ENCODE results near the gene ATG4C. TPM values are rescaled to one million over a fixed set of nuclear protein-coding genes. Genes with fewer than 3 reads are reported as not detected.

The ATG4C gene
- total and polyA plus RNA-seq, 2 of the 4 experiments (the other 2 are of a cell fraction), result 4.7 to 7.2 TPM

- Histone ChIP-seq H3K18ac (ENCODE audit: low read depth, low read length) (peak overlapping the region; percentile 78; the same call in 1 of the 2 replicates), H2AK5ac (ENCODE audit: low read depth, low read length) (no peak overlapping the region; the same call in 1 of the 2 replicates), H4K8ac (ENCODE audit: low read depth in 2 of 2, low read length in 2 of 2) (peak overlapping the region in 1 of 2 experiments; percentile 48; a peak in 1 of 4 replicates), H3K79me1 (ENCODE audit: low read depth in 1 of 2, low read length in 2 of 2) (peaks cover 3 to 4% of the 10 kb centered on the region in 2 experiments; a peak in 1 of 4 replicates), H3K4me2 (ENCODE audit: low read depth, low read length) (peak overlapping the region; percentile 84), H3K9ac (ENCODE audit: low read depth, low read length) (peak overlapping the region; percentile 52; the same call in 1 of the 2 replicates), H4K20me1 (ENCODE audit: insufficient read depth, low read length) (no peaks in the 10 kb centered on the region), H2BK15ac (ENCODE audit: low read depth, low read length) (no peak overlapping the region), H3K4ac (ENCODE audit: low read depth, low read length) (peak overlapping the region; percentile 24; the same call in 1 of the 2 replicates), H4K91ac (ENCODE audit: insufficient read depth, low read depth, low read length) (no peak overlapping the region), H3K36me3 (ENCODE audit: control insufficient read depth, insufficient read depth, low read length) (no peaks in the 10 kb centered on the region), H2BK120ac (ENCODE audit: low read depth, low read length) (0 out of 2 replicates have a peak overlapping the region, but pooled peaks have one; percentile 30), H3K23ac (ENCODE audit: low read depth, low read length) (0 out of 2 replicates have a peak overlapping the region, but pooled peaks have one; percentile 48), H3K14ac (replicated peaks; ENCODE audit: low read depth, low read length) (0 out of 2 replicates have a peak overlapping the region, but pooled peaks have one; percentile 66), H2AFZ (replicated peaks; ENCODE audit: low read length, poor library complexity) (no peak overlapping the region), H3K4me1 (ENCODE audit: control insufficient read depth, insufficient read depth, low read length) (peaks cover 2% of the 10 kb centered on the region; the same call in 1 of the 2 replicates), H3K9me3 (ENCODE audit: control insufficient read depth, insufficient read depth, low read length) (no peaks in the 10 kb centered on the region), H3K27me3 (ENCODE audit: control insufficient read depth, insufficient read depth, low read length) (no peaks in the 10 kb centered on the region), H4K5ac (ENCODE audit: low read depth, low read length) (no peak overlapping the region), H3K4me3 (ENCODE audit: insufficient read depth, low read depth, low read length) (no peak overlapping the region), H2AK9ac (replicated peaks; ENCODE audit: low read depth, low read length, poor library complexity) (no peak overlapping the region), H2BK5ac (ENCODE audit: low read depth, low read length, poor library complexity, severe bottlenecking) (peak overlapping the region; percentile 66), H2BK20ac (ENCODE audit: low read depth, low read length) (no peak overlapping the region), H3K27ac (ENCODE audit: insufficient read depth, low read length) (0 out of 2 replicates have a peak overlapping the region, but pooled peaks have one; percentile 49), H3K9me1 (ENCODE audit: insufficient read depth, low read length) (no peaks in the 10 kb centered on the region), H3K56ac (ENCODE audit: extremely low read depth, insufficient read depth, low read length) (no peak overlapping the region)
- POLR2A ChIA-PET (ENCODE audit: unreplicated experiment), result no interaction called here
- CTCF ChIA-PET, result interaction anchor here (0.8 kb wide), 1 partner anchor 19 kb away, joined by 3 read pairs; no protein-coding TSS in a partner anchor
- ATAC-seq (ENCODE audit: low read depth) (peak; percentile 91), DNase-seq (peak; percentile 84)
- BruUV-seq (replicated peaks), result no TSS peak
- no CpG with 5 or more reads among the region's 3 CpGs for WGBS, 2 experiments (ENCODE audit: extremely low coverage in 2 of 2, insufficient read length in 1 of 2)
- dilution Hi-C loops (cut with HindIII; ENCODE audit: low sequenced_read_pairs, unreplicated experiment) (no loop called here), intact Hi-C loops (cut with micrococcal nuclease) (no loop called here), in situ Hi-C loops (cut with MboI; ENCODE audit: low sequenced_read_pairs) (no loop called here)
- TF ChIP-seq USF2 (IDR thresholded peaks at IDR 0.05; ENCODE audit: low read depth, low read length) (no peak), BHLHE40 (IDR thresholded peaks at IDR 0.05; ENCODE audit: low read depth, low read length) (no peak), RCOR1 (IDR thresholded peaks at IDR 0.05; ENCODE audit: insufficient replicate concordance, low read length) (no peak), CTCF (conservative IDR thresholded peaks at IDR 0.05; ENCODE audit: low read depth, low read length) (no peak), NFE2L2 (IDR thresholded peaks at IDR 0.05; ENCODE audit: low read depth, low read length) (no peak), RFX5 (IDR thresholded peaks at IDR 0.05; ENCODE audit: low read depth, low read length) (no peak), CEBPB (IDR thresholded peaks at IDR 0.05; ENCODE audit: low read depth, low read length) (no peak), POLR2A (IDR thresholded peaks at IDR 0.05; ENCODE audit: low read depth, low read length) (no peak), MXI1 (IDR thresholded peaks at IDR 0.05; ENCODE audit: borderline replicate concordance, low read depth, low read length) (no peak), FOS (IDR thresholded peaks at IDR 0.05; ENCODE audit: low read depth, low read length) (no peak), ELK1 (IDR thresholded peaks at IDR 0.05; ENCODE audit: borderline replicate concordance, low read depth, low read length) (no peak), RAD21 (IDR thresholded peaks at IDR 0.05; ENCODE audit: low read length) (no peak), MAFK (IDR thresholded peaks at IDR 0.05; ENCODE audit: low read depth, low read length) (no peak), MAZ (IDR thresholded peaks at IDR 0.05; ENCODE audit: borderline replicate concordance, low read depth, low read length) (no peak), CHD1 (IDR thresholded peaks at IDR 0.05; ENCODE audit: low read depth, low read length) (no peak), SMC3 (IDR thresholded peaks at IDR 0.05; ENCODE audit: low read depth, low read length) (no peak)
Observed at GRCh38 chr1:62800825-62801306, 16.9 kb downstream of the ATG4C start.

All from IMR-90 (cell line).